Activated CD8-positive, alpha-beta memory T cell treated with anti-CD3 and anti-CD28 coated beads for 36 hours (primary cell): Measurements from ENCODE around the gene ANKMY1. TPM values are rescaled to one million over a fixed set of nuclear protein-coding genes. Genes with fewer than 3 reads are reported as not detected.

Source experiments
- CTCF ChIA-PET: fragments of 350-600 bp; sonication (Branson Sonifier 250); formaldehyde crosslinking; loops from one replicate; lab custom pipeline; 2021; ENCODE audit warnings: antibody characterized with exemption; lab: Charles Lee
- POLR2A ChIA-PET: fragments of 350-600 bp; sonication (Branson Sonifier 250); formaldehyde crosslinking; loops from one replicate; lab custom pipeline; 2021; ENCODE audit warnings: antibody characterized with exemption; lab: Charles Lee
- total RNA-seq, 2 experiments: library from RNA; stranded (reverse); gene quantifications; one replicate each; pipeline ENCODE4 v1.2.3, GENCODE V29; 2021

The ANKMY1 gene
- total RNA-seq, 2 experiments from 2014 or later, result 21.1 to 23.0 TPM

DNA sequence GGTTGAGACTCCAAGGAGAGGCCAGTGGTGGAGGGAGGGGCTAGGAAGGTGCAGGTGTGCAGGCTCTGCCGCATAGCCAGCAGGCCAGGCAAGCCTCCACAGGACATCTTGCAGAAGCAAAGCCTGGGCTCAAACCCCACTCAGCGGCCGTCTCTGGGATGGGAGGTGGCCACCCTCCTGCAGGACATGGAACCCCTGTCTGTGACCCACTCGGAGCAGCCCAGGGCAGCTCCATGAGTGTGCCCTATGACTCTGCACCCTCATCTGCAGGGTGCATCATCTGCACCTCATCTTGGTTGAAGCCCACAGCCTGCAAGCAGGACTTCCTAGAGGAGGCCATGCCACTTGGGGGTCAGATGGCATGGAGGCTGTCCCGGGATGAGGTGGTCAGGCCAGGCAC, 76.1 kb downstream of the ANKMY1 start:
- CTCF ChIA-PET, result no interaction called here
- POLR2A ChIA-PET, result no interaction called here

DNA sequence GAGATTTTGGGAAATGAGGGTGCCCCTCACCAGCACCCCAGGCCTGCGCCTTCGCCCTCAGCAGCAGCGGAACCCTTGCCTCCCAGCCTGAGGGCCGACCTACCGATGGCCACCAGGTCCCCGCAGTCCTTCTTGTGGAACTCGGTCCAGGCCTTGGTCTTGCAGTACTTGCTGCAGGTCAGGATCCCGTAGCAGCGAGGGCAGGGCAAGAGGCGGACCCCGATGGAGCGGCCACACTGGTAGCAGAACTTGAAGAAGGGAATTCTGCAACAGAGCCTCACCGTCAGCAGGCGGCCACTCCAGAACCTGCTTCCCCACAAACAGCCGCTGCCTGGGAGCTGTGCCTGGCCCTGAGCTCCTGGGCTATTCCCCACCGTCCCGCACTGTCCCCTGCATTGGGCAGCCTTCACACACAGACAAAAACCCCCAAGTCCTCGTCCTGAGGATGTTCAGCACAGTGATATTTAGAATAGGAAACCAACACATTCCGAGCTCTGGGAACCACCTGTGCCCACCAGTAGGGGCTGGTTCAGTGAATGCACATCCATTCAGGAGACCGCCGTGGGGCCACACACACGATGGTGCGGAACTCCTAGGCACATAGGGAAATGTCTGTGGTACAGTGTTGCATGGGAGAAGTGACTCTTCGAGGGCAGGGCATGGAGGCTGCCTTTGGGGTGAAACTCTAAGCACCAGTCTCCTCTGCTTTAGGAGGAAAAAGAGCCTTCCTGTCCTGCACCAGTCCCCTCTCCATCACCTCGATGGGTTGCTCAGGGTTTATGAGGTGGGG, 76.8 kb downstream of the ANKMY1 start:
- ChIA-PET POLR2A (no interaction called here), CTCF (no interaction called here)

DNA sequence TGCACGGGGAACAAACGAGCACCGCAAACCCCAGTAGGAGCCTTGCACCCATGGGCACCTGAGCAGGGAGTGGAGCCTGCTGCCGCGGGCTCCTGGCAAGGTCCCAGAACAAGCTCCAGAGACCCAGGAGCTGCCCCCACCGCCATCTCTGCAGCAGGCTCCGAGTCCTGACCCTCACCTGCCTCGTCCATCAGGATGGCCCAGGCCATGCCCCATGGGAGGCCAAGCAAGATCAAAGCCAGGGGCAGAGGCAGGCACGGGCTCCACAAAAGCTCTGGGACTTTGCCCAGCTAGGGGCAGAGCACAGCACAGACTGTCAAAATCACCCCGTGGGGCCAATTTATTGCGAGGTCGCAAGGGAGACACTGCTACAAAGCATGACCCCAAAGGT, 78.7 kb downstream of the ANKMY1 start:
- POLR2A ChIA-PET, result no interaction called here
- CTCF ChIA-PET, result no interaction called here

DNA sequence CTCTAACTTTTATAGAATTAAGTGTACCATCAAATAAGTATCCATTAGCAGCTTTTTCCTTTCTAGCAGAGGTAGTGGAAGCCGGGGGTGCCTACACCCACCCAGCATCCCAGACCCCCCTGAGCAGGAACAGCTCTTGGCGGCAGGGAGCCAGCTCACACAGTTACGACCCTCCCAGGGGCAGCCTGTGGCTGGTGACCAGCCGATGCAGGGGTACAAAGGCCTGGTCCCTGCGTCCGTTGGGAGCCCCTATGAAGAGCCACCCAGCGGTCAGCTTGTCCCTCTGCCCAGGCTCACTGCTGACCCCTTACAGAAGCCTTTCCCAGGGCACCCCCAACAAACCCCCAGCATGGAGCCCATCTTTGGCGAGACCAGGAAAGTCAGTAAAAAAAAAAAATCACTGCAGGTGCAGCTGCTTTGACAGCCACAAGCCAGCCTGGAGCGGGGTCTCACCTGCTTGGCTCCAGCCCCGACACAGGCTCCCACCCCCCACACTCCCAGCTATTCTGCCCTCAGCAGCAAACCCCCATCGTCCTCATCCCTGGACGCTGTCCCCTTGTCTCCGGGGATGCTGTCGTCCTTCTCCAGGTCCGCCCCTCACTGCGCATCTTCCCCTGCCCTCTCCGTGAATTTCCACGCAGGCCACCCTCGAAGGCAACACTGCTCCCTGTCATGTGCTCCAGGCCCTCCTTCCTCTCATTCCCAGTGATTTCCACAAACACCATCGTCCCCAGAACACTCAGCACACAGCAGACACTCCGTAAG, 79.3 kb downstream of the ANKMY1 start:
- ChIA-PET POLR2A (no interaction called here), CTCF (no interaction called here)

DNA sequence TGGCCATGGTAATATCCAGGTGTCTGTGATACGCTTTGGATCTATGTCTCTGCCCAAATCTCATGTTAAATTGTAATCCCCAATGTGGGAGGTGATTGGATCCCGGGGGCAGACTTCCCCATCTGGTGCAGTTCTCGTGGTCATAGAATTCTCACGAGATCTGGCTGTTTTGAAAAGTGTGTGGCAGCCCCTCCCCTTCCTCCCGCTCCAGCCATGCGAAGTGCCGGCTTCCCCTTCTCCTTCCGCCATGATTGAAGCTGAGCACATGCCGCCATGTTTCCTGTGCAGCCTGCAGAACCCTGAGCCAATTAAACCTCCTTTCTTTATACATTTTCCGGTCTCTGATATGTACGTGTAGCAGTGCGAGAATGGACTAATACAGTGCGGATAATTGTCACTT, 79.9 kb downstream of the ANKMY1 start:
- CTCF ChIA-PET, result no interaction called here
- POLR2A ChIA-PET, result no interaction called here

DNA sequence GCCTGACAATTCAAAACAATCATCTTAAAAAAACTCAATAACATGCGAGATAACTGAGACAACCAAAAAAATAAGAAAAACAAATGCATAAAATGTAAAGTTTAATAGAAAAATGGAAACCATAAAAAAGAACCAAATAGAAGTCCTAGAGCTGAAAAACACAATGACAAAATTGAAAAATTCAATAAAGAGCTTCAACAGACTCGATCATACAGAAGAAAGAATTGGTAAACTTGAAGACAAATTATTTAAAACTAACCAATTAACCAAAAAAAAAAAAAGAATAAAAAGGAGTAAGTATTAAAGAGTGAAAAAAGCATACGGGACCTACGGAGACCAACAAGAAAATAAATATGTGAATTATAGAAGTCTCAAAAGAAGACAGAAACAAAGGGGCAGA, 84.6 kb downstream of the ANKMY1 start:
- ChIA-PET POLR2A (no interaction called here), CTCF (no interaction called here)

DNA sequence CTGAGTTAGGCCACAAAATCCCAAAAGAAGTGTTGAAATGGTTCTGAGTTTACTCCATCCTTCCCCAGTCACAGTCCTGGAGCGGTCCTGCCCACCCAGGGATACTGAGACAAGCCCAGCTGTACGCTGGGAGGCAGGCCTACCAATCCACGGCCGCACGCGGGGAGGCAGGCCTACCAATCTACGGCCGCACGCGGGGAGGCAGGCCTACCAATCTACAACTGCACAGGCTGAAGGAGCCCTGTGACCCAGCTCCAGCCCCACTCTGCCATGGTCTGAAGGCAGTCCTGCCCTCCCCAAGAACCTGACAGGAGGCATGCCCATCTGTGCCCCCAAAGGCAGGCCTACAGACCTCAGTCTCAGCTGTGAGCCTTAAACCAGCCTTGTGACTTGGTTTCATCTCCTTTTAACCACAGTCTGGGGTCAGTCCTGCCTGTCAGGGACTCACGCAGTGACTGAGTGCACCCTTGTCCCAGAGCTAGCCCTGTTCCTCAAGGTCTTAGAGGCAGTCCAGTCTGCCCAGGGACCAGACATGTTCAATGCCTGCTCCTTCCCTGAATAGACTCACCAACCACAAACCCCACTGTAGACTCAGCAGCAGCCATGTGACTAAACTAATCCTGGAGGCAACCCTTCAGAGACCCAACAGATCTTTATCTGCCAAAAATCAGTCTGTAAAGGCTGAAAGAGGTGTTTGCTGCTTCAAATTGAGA, 85.6 kb downstream of the ANKMY1 start:
- POLR2A ChIA-PET, result no interaction called here
- CTCF ChIA-PET, result no interaction called here

DNA sequence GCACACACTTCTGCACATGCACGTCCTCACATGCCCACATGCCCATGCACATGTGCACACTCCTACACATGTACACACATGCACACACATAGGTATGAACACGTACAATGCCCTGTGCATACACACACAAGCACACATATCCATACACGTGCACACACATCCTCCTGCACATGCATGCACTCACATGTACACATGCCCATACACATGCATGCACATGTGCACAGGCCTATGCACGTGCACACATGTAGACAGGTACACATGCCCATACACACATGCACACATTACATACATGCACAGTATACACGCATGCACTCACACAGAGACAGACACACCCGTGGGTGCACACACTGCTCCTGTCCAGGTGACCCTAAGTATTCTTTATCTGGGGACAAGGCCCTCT, 88.0 kb downstream of the ANKMY1 start:
- ChIA-PET CTCF (no interaction called here), POLR2A (no interaction called here)

DNA sequence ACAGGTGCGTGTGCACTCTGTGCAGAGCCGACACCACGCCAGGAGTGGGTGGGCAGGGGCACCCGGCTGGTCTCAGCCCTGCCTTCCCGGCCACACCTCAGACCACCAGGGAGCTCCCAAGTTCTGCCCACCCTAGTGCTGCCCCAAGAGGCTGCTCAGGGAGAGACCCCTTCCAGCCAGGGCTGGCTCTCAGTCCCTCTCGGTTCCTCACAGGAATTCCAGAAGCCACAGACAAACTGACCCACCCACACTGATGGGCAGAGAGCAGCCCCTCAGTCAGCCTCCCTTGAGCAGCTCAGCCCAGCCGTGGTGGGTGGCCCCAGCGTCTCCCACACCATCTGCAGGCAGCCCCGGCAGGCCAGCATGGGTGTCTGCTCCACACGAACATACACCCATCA, 88.5 kb downstream of the ANKMY1 start:
- ChIA-PET CTCF (no interaction called here), POLR2A (no interaction called here)

DNA sequence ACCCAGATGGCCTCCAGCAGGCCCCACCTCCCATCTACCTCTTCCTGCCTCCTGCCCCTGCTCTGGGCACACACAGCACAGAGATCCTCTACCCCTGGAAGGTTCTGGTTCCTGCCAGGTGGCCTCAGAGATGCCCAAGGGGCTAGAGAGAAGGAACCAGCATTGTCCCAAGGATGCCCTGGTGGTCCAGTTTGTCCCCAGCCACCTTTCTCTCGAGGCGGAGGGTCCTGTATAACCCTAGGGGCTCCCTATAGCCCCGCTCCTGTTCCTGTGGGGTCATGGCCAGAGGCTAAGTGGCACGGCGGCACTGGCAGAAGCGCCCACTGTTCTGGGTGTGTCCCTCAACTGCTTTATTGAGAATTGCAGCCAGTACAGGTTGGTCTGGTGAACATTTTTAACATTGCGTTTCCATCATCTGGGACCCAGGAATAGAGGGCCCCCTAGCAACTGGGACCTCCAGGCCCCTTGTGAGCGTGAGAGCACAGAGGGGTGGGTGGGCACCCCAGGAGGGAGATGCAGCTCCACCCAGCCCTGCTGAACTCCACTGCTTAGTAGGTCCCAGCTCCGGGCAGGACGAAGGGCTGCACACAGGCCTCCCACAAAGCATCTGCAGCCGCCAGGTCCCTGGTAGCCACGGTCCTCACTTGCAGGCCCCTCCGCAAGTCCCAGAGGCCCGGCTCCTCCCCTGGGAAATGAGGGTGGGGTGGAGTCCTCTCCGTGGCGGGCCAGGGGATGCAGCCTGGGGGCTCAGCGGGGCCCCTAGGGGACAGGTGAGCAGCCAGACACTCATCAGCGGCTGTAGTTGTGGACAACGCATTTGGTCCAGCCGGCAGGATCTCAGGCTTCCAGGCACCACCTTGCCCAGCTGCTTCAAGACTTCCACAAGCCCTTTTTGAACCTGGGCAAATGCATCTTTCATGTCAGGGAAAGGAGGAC, 89.2 kb downstream of the ANKMY1 start:
- ChIA-PET CTCF (no interaction called here), POLR2A (no interaction called here)

DNA sequence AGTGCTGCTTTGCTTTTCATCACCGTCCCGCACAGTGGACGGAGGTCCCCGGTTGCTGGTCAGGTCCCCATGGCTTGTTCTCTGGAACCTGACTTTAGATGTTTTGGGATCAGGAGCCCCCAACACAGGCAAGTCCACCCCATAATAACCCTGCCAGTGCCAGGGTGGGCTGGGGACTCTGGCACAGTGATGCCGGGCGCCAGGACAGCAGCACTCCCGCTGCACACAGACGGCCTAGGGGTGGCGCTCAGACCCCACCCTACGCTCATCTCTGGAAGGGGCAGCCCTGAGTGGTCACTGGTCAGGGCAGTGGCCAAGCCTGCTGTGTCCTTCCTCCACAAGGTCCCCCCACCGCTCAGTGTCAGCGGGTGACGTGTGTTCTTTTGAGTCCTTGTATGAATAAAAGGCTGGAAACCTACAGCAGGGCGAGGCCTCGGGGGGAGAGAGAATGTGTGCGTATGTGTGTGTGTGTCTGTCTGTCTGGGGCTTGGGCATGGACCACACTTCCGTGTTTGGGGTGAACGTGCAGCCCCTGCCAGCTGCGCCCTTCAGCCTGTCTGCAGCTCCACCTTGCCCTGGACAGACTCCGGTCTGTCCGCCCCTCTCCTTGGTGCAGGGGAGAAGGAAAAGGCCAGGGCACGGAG, 90.0 kb downstream of the ANKMY1 start:
- ChIA-PET POLR2A (no interaction called here), CTCF (no interaction called here)

DNA sequence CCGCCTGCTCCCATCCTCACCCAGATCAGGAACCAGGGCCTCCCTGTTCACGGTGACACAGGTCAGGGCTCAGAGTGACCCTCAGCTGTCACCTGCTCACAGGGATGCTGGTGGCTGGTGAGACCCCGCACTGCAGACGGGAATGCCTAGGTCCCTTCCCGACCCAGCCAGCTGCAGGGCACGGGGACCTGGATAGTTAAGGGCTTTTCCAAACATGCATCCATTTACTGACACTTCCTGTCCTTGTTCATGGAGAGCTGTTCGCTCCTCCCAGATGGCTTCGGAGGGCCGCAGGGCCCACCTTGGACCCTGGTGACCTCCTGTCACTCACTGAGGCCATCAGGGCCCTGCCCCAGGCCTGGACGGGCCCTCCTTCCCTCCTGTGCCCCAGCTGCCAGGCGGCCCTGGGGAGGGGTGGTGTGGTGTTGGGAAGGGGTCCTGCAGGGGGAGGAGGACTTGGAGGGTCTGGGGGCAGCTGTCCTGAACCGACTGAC, 90.6 kb downstream of the ANKMY1 start:
- ChIA-PET POLR2A (no interaction called here), CTCF (no interaction called here)

DNA sequence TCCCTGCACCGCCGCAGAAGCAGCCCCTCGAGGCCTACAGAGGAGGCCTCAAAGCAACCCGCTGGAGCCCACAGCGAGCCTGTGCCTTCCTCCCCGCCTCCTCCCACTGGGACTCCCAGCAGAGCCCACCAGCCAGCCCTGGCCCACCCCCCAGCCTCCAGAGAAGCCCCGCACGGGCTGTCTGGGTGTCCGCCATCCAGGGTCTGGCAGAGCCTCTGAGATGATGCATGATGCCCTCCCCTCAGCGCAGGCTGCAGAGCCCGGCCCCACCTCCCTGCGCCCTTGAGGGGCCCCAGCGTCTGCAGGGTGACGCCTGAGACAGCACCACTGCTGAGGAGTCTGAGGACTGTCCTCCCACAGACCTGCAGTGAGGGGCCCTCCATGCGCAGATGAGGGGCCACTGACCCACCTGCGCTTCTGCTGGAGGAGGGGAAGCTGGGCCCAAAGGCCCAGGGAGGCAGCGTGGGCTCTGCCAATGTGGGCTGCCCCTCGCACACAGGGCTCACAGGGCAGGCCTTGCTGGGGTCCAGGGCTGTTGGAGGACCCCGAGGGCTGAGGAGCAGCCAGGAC, 91.1 kb downstream of the ANKMY1 start:
- POLR2A ChIA-PET, result no interaction called here
- CTCF ChIA-PET, result no interaction called here

DNA sequence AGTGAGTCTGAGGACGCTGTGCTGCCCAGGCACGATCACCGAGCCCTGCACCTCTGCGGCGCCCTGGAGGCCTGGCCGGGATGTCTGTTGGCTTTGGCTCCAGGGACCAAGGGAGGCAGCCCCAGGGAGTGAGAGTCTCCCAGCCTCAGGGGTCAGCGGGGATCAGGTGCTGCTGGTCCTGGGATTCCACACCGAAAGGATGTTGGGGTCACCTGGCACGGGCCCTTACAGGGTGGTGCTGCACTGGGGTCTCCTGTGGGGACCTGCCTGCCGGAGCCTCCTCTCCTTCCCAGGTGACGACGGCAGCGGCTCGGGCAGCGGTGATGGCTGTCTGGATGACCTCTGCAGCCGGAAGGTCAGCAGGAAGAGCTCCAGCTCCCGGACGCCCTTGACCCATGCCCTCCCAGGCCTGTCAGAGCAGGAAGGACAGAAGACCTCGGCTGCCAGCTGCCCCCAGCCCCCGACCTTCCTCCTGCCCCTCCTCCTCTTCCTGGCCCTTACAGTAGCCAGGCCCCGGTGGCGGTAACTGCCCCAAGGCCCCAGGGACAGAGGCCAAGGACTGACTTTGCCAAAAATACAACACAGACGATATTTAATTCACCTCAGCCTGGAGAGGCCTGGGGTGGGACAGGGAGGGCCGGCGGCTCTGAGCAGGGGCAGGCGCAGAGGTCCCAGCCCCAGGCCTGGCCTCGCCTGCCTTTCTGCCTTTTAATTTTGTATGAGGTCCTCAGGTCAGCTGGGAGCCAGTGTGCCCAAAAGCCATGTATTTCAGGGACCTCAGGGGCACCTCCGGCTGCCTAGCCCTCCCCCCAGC, 91.8 kb downstream of the ANKMY1 start:
- CTCF ChIA-PET, result no interaction called here
- POLR2A ChIA-PET, result no interaction called here

DNA sequence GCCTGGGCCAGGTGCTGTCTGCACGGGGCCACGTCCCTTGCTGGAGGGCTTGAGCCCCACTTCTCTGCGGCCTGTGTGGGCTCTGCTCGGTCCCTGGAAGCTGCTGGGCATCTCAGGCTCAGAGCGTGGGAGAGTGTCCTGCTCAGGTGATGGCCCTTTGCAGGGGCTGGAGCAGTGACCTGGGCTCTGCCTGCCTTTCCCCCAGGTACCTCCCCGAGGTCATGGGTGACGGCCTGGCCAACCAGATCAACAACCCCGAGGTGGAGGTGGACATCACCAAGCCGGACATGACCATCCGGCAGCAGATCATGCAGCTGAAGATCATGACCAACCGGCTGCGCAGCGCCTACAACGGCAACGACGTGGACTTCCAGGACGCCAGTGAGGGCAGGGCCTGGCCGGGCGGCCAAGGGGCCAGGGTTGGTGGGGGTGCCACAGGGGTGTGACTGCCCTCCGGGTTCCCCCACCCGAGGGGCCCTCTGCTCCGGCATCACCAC, 92.5 kb downstream of the ANKMY1 start:
- ChIA-PET POLR2A (no interaction called here), CTCF (no interaction called here)

DNA sequence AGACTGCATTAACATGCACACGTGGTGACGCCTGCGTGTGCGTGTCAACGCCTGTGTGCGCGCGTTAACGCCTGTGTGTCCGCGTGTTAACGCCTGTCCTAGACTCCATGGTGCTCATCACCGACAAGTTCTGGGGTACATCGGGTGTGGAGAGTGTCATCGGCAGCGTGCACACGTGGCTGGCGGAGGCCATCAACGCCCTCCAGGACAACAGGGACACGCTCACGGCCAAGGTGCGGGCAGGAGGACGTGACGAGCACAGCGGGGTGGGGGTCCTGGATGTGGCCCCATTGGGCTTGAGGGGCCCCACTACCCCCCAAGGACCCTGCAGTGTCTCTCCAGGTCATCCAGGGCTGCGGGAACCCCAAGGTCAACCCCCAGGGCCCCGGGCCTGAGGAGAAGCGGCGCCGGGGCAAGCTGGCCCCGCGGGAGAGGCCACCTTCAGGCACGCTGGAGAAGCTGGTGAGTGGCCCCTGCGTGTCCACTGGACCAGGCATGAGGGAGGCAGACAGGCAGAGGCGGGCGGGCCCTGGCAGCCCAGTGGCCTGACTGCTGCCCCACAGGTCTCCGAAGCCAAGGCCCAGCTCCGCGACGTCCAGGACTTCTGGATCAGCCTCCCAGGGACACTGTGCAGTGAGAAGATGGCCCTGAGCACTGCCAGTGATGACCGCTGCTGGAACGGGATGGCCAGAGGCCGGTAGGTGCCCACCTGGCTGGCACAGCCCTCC, 93.1 kb downstream of the ANKMY1 start:
- POLR2A ChIA-PET, result interaction anchor here (0.6 kb wide), 1 partner anchor 231 kb away, joined by 8 read pairs; no protein-coding TSS in a partner anchor
- CTCF ChIA-PET, result no interaction called here
